GM19351 (cell line): ENCODE measurements around the gene PKNOX1.
"Not testable (repeated sequence)": the region's sequence is repeated elsewhere in the genome, so short reads cannot be mapped to it uniquely, and the experiment has no call there.

Source experiments
- ATAC-seq: cut with Tn5 transposase; IDR thresholded peaks from one replicate; pipeline ENCODE4 v1.9.1; 2021; ENCODE audit warnings: mild to moderate bottlenecking, moderate library complexity; ENCODE audit not compliant: unreplicated experiment

PKNOX1 gene

DNA sequence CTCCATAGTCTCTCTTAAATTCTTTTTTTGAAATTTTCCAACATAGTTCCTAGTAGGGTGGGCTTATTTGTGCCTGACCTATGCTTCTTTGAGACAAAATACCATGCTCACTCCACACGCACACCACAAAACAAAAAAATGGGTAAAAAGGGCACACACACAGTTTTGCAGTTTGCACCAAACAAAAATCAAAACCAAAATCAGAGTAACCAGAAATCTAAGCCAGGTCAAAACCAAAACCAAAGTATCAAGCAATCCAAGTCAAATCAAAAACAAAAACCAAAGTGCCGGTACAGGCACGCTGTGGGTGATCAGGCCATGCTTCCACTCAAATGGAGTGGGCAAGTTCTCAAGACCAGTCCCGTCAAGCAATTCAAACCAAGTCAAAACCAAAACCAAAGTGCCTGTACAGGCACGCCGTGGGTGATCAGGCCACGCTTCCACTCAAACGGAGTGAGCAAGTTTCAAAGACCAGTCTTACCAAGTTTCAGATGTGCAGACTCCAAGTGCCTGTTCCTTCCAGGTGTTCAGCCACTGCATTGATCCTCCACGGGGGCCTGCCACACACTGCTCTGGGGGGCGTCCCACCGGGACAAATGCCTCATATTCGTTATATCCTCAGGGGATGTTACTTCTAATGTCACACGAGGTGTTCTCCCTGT lies 25.1 kb upstream of the PKNOX1 start:
- not testable (repeated sequence) for ATAC-seq

DNA sequence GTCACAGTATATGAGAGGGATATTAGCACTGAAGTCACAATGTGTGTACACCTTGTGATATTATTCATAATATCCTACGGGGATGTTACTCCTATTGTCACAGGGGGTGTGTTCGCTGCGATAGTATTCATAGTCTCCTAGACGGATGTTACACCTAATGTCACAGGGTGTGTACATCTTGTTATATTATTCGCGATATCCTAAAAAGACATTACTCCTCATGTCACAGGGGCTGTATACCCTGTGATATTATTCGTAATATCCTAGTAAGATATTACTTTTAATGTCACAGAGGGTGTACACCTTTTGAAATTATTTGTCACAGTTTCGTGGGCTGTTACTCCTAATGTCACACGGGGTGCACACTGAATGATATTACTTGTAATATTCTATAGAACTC lies 23.2 kb upstream of the PKNOX1 start:
- not testable (repeated sequence) for ATAC-seq

- ATAC-seq = no peak
These were observed 17.3 kb upstream of the PKNOX1 start for GRCh38 chr21:42956824-42957630.

- not testable (repeated sequence) for ATAC-seq
These were observed 16.2 kb upstream of the PKNOX1 start for GRCh38 chr21:42958122-42958521.

- ATAC-seq = no peak
These were observed 14.6 kb upstream of the PKNOX1 start for GRCh38 chr21:42959728-42960127.

- no peak for ATAC-seq
These were observed 11.9 kb upstream of the PKNOX1 start for GRCh38 chr21:42962380-42963007.

- ATAC-seq = no peak
These were observed 10.3 kb upstream of the PKNOX1 start for GRCh38 chr21:42964086-42964485.

- ATAC-seq = no peak
These were observed 9.7 kb upstream of the PKNOX1 start for GRCh38 chr21:42964546-42965210.

DNA sequence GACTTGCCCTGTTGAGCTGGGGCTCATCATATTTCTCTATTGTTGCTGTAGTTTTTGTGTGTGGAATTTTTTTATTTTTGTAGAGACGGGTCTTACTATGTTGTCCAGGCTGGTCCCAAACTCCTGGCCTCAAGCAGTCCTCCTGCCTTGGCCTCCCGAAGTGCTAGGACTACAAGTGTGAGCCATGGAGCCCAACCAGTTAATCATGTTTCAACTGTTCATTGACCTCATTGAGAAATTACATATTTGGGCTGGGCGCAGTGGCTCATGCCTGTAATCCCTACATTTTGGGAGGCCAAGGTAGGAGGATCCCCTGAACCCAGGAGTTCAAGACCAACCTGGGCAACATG lies 9.2 kb upstream of the PKNOX1 start:
- ATAC-seq = no peak

DNA sequence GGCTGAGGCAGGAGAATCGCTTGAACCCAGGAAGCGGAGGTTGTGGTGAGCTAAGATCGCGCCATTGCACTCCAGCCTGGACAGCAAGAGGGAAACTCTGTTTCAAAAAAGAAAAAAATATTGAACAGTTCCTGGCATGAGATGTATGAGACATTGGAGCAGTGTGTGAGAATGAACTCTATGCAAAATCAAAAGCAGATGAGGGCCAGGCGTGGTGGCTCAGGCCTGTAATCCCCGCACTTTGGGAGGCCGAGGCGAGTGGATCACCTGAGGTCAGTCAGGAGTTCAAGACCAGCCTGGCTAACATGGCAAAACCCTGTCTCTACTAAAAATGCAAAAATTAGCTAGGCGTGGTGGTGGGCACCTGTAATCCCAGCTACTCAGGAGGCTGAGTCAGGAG lies 6.7 kb upstream of the PKNOX1 start:
- ATAC-seq = not testable (repeated sequence)

DNA sequence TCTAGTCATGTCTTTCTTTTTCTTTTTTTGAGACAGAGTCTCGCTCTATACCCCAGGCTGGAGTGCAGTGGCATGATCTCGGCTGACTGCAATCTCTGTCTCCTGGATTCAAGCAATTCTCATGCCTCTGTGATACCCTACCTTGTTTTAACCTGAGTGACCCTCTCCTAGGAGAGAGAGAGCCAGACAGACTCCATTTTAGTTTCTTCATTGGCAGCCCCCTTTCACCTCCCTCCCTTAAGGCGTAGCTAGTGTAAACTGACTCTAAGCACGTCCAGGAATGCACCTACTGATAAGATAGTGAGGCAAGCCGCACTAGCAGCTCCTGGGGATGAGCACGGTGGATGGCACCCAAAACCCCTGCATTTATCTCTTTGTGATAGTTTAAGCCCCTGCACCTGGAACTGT lies 5.2 kb upstream of the PKNOX1 start:
- no peak for ATAC-seq

GRCh38 chr21:42970946-42971653 lies 3.3 kb upstream of the PKNOX1 start:
- no peak for ATAC-seq

DNA sequence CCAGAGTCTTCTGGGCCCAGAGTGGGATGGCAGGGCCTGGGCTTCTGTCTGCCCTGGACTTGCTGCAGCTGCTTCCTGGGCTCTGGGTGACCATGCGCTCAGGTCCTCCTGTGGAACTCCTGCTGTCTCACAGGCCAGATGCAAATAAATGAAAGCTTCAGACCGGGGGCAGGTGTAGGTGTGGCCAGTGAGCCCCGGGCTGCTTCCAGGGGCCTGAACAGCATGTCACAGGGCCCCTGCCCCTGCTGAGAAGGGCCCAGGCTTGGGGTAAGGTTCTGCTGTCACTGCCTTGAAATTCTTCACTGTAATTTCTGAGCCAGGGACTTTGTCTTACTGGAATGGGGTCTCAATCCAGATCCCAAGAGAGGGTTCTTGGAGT lies 2.5 kb upstream of the PKNOX1 start:
- ATAC-seq = no peak

DNA sequence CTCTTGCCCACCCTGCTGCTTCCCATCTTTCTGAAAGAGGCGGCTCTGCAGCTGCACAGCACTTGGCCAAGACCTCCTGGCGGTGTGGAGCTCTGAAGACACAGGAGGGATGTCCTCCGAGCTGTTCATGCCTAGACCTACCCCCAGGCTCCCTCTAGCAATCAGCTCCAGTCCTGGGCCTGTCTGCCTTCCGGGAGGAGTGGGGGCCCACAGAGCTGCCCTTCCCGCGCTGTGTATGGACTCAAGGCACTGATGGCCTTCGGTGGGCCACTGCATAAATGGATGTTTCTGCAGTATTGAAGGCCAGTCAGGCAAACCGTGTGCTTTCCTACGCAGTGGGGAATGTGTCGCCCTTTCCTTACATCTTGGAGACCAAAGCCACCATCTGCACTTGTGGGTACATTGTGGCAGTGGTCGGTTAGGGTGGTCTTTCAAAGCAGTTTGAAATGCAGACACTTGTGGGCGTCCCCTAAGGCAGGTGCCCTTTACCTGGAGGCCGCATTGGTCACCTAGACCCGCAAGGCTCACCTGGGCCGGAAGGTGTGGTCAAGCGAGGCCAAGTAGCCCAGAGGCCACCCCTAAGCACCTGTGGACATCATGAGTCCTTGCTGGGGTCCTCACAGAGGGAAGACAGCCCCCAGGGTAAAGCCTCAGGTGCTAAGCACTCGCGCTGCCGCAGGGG lies 912 bp upstream of the PKNOX1 start:
- no peak for ATAC-seq

- peak; percentile 30 for ATAC-seq
These were observed 764 bp downstream of the PKNOX1 start for GRCh38 chr21:42974832-42975820.

- ATAC-seq = no peak
These were observed 1.7 kb downstream of the PKNOX1 start for GRCh38 chr21:42975886-42976608.

- ATAC-seq = peak; percentile 55
These were observed 6.2 kb downstream of the PKNOX1 start for GRCh38 chr21:42980312-42981213.

GRCh38 chr21:42981214-42981523 lies 6.8 kb downstream of the PKNOX1 start:
- no peak for ATAC-seq
